Stimulated activated CD4-positive, alpha-beta T cell treated with anti-CD3 and anti-CD28 coated beads, Interleukin-1b, Interleukin-23, amount 100 ng/mL, for 48 hours (primary cell): ENCODE measurements around the gene ISCA2.

Experiments
- DNase-seq: peaks from one replicate; pipeline ENCODE4 v3.0.0-alpha.2; 2020

Gene ISCA2

GRCh38 chr14:74486164-74486563 is 7.4 kb upstream of the ISCA2 start:
- DNase-seq, result no peak

- DNase-seq, result no peak
Observed at GRCh38 chr14:74488786-74489397, 4.7 kb upstream of the ISCA2 start.

- no peak for DNase-seq
Observed at GRCh38 chr14:74490486-74490885, 3.1 kb upstream of the ISCA2 start.

GRCh38 chr14:74491956-74492775 is 1.4 kb upstream of the ISCA2 start:
- DNase-seq, result no peak

- DNase-seq, result no peak
Observed at GRCh38 chr14:74492776-74493342, 706 bp upstream of the ISCA2 start, which contains the start of gene NPC2. TSS of gene NPC2 (minus strand) at chr14:74493305. CDS start at chr14:74493274, 31 bp downstream.

GRCh38 chr14:74495356-74495755 is 1.8 kb downstream of the ISCA2 start:
- no peak for DNase-seq

GRCh38 chr14:74500417-74501134 is 7.0 kb downstream of the ISCA2 start:
- no peak for DNase-seq

- no peak for DNase-seq
Observed at GRCh38 chr14:74501135-74501614, 7.6 kb downstream of the ISCA2 start.

GRCh38 chr14:74501691-74502090 is 8.1 kb downstream of the ISCA2 start:
- no peak for DNase-seq

GRCh38 chr14:74502236-74503019 is 8.9 kb downstream of the ISCA2 start:
- DNase-seq, result no peak

GRCh38 chr14:74503291-74503937 is 9.8 kb downstream of the ISCA2 start:
- DNase-seq, result no peak

GRCh38 chr14:74503938-74504335 is 10.4 kb downstream of the ISCA2 start:
- no peak for DNase-seq

- DNase-seq, result no peak
Observed at GRCh38 chr14:74504412-74504811, 10.8 kb downstream of the ISCA2 start.

GRCh38 chr14:74504874-74505720 is 11.5 kb downstream of the ISCA2 start:
- DNase-seq, result no peak

GRCh38 chr14:74505831-74506230 is 12.3 kb downstream of the ISCA2 start:
- DNase-seq, result no peak

- no peak for DNase-seq
Observed at GRCh38 chr14:74506411-74506851, 12.9 kb downstream of the ISCA2 start.

GRCh38 chr14:74507085-74507484 is 13.5 kb downstream of the ISCA2 start:
- DNase-seq, result no peak

GRCh38 chr14:74507840-74508239 is 14.3 kb downstream of the ISCA2 start:
- no peak for DNase-seq

GRCh38 chr14:74508292-74508731 is 14.7 kb downstream of the ISCA2 start:
- no peak for DNase-seq

- DNase-seq, result no peak
Observed at GRCh38 chr14:74508844-74509428, 15.4 kb downstream of the ISCA2 start.
